NCI-H526 treated with DMSO at 0.1 percent for 48 hours (cell line): ENCODE data around the gene IRAK2.

Experiments
- DNase-seq: peaks from one replicate; lab custom pipeline; 2025; lab: John Stamatoyannopoulos, UW

Gene IRAK2

DNA sequence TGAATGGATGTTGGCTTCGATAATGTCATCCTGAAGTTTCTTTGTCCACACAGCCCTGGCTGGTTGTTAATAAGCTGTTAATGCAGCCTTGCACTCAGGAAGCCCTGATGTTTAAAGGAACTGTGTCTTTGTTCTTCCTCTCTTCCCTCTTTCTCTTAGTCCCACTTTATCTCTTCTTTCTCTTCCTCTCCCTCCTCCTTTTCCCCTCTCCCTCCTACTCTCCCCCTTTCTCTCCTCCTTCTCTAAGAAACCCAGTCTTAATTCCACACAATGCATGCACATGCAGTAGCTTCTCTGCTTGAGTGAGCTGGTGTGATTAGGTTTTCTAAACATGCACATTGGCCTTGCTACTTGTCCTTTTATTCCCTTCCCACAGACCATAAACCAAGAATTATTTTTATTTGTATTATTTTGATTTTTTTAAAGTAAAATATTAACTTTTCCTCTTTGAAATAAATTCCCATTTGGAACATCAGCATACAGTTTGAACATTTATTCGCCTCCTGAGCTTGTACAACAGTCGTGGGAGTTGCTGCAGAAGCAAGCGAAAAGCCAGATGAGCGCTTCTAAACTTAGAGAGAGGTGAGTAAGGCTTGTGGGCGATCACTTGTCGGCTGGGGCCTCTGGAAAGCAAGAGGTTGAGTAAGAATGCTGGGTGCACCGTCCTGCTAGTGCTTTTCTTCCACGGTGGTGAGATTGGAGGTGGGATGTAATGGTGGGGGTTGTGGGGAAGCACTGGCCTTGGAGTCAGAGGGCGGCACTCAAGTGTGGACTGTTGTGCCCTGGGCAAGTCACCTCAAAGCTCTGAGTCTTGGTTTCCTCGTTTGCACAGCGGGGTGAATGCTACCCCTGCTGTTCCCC is 120.8 kb downstream of the IRAK2 start:
- no peak for DNase-seq

DNA sequence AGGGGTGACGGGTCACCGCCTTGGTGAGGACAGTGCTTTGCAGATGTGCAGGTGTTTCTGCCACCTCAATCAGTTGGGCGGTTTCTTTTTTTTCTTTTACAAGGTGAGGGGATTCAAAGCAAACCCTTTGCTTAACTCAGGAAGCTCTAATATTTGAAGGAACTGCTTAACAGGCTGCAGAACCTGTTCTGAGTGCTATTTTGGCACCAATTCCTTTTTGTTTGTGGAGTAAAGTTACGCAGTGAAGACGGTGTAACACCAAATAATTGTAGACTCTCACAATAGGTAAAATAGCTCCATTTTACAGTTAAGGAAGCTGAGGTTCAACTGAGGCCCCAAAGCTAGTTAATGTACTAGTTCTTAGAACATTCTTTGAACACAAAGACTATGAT is 121.4 kb downstream of the IRAK2 start:
- no peak for DNase-seq

DNA sequence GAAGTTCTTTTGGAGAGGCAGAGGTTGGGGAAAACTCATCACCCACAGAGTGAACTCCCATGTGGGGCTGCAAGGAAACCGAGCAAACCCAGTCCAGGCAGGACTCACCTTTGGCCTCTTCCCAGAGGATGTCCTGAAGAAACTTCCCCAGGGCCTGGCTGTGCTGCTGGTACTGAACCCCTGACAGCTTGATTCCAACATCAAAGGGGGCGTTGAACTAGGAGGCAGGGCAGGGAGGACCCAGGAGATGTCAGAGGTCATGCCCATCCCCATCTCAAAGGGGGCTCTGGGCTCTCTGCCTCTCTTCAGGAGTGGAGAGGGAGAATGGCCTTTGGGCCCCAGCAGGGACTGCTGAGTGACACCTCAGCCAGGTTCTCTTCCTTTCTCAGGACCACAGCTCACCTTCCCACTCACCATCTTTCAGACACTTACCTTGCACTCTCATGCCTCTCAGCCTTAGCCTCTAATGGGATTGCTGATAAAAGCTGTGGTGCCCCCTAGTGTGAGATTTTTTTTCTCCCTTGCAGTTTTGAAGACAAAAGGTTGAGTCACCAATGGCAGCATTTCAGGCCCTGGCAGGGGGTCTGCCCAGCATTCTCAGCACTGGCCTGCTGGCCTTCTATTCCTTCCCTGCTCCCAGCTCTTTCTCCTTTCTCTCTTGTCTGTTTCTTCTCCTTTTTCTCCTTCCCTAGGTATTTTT is 122.0 kb downstream of the IRAK2 start:
- peak; percentile 7 for DNase-seq

DNA sequence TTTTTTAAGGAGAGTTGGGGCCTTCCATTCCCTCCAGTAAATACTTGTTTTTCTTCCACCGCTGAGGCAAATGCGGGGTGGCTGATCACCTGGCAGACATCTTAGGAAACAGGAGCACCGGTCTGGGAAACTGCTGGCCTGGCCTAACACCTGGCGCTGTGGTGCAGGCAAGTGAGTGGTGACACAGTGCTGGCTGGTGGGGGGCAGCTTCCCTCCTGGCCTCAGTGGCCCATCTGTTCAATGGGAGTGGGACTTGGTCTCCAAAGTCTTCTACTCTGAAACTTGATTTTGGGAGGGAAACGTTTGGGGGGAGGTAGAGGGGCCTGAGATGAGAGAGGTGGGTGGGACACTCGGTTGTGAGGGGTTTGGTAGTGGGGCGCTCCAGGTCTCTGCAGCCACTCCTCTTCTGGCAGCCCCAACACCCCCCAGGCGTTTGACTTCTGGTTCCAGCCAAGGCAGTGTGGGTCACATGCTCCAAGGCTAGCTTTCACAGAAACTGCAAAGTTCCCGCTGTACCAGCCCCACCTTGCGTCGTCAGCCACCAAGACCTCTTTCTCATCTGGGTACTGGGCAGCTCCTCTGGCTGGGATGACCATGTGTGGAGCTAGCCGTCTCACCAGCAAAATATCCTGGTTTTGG is 123.3 kb downstream of the IRAK2 start:
- no peak for DNase-seq

DNA sequence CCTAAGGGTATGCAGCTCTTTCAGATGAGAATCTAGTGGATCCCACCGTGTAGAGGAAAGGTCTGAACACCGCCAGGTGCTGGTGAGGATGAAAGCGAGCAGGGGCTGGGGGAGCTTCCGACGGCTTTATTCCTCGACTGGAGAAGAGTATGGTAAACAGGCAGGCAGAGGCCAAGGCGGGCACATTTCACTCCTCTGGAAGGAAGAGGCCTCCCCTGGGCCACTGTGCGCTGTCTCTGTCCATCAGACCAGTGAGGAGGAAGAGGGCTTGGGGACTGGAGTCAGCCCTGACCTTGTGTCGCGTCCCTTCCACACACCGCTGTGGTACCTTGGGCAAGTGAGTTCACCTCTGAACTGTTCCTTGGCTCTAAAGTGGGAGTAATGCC is 123.8 kb downstream of the IRAK2 start:
- DNase-seq = no peak

DNA sequence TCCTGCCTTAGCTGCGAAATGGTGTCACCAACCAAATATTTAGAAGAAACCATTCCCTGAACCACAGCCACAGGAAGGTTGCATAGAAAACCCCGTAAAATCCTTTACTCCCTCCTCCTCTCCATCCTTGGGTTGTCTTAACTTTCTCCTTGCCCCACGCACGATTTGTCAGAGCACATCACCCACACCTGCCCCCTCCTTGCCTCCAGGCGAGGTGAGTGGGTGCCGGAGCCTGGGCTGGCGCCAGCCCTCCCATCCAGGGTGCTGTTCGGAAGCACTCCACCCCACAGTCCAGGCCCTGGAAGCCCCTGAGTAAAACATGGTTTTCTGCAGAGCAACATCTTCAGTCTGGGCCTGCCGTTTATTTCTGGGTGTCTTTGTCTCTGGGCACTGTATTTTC is 124.4 kb downstream of the IRAK2 start:
- no peak for DNase-seq

DNA sequence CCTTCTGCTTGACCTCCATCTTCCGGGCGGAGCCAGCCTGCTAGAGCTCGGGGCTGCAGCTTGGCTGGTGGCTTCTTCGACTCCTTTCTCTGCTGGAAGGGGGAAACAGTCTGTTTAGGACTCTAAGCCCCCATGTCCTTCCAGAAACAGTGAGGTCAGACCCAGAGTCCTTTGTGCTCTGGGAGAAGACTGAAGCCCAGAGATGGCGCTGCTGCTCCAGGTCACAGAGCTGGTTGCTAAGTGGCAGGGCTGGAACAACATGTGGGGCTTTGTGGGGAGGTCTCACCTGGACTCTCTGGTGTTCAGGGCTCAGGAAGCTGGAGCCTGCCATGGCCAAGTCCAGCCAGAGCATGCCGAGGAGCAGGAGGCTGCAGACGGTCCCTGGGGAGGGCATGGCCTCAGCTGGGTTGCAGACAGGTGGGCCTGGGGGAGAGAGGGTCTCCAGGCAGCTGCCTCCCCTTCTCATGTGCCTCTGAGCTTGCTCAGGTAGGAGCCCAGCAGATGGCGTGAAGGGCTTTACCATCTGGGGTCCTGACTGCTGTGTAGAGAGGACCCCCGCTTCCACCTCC is 125.2 kb downstream of the IRAK2 start:
- no peak for DNase-seq

DNA sequence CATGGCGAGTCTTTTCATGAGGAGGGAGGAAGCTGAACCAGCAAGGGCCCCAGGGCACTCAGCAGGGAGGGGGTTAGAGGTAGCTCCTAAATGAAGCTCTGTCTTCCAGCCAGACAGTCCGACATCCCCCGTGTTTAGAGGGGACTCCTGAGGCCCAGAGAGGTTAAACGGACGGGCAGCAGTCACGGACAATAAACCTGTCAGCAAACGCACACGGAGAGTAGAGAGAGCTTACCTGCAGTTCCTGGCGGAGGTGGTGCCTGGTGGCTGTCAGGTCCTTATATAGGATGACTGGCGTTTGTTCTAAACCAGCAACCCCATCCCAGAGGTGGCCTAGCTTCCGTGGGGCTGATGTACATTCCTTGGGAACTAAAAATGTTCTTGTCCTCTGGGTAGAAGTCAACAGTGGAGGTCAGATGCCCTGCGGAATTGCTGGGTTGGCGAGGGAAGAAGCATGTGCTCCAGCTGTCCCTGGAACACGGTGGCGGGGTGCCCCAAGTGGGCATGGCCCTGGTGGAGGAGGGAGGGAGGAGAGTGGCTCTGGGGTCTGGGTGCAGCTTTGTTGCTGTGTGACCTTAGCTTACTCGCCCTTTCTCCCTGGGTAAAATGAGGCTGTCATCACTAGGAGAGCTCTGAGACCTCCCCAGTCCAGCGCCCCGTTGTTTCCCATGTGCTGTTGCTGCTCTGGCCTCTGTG is 125.9 kb downstream of the IRAK2 start:
- no peak for DNase-seq

DNA sequence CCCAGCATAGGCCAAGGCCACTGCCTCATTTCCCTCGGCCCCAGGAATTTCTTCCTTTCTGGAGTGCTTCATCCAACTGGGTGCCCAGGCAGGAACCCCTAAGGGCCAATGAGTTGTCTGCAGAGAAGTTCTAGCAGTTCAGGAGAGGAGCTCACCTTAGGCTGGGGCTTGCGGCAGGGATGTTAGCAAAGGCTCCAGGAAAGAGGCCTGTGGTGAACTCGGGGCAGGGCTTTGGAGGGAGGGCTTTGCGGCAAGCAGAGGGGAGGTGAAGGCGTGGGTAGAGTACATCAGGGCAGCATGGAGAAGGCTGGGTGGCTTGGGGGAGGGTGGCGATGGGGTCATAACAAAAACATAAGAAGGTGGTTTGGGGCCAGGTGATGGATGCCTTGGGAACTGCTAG is 126.9 kb downstream of the IRAK2 start:
- no peak for DNase-seq

DNA sequence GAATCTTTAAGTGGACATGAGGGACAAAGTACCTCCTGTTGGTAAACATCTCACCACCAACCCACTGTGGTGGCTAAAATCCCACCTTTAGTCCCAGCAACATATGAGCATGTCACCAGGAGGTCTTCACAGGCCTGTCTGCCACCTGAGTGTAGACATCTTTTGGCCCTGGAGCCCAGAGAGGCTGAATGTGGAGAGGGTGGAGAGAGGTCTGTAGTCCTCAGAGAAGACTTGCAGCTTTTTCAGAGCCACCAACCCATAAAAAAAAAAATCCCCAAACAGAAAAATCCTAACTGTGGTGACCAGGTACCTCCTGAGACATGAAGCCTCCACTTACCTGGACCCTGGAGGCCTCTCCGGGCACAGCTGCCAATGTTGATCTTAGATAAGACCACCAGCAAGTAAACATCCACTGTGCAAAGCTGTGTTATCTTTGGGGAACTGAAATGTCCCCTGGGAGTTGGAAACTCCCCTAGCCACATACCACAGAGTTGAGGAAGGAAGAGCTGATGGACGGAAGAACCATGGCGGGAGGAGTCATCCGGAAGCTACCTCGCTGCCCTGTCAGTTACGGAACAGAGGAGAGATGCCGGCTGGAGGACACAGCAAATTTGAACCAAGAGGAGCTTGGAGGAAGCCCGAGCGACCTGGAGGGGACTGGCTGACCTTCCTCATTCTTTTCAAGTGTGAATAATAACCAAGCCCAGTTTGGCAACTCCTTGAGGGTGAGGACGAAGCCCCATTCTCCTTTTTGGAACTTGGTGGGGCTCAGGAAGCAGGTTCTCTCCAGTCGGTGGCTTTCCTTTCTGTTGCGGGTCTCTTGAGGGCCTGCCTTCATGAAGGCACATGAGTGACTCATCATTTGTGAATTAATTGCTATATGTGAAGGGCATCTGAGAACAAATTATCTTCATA is 128.0 kb downstream of the IRAK2 start, which contains the start of gene GHRL:
TSS of gene GHRL (minus strand) at position 443 of the 915 bp plus-strand sequence. CDS start 2,767 bp downstream, outside the sequence.
- no peak for DNase-seq
